ENCODE results near the gene STOML1. TPM values are rescaled to one million over a fixed set of nuclear protein-coding genes. Genes with fewer than 3 reads are reported as not detected.

Gene STOML1
- 11.1 and 12.5 TPM in 2 replicates for total RNA-seq

GRCh38 chr15:73991726-73992593, at the start of gene STOML1:
STOML1 (minus strand) TSS chr15:73992295; CDS start chr15:73992223, 72 bp downstream.

GRCh38 chr15:73994413-73994883, 2.4 kb upstream of the STOML1 start, which contains the start of gene PML:
PML (plus strand) TSS chr15:73994716; CDS start chr15:73994813, 97 bp downstream.

Other genes starting within 250 kb of the STOML1 start
- 2.0 and 5.1 TPM in 2 replicates for gene INSYN1, start 238.9 kb downstream of the STOML1 start, total RNA-seq
- gene TBC1D21, start 118.7 kb downstream of the STOML1 start, total RNA-seq: not detected in 2 replicates
- 55.9 and 65.4 TPM in 2 replicates for gene LOXL1, start 65.8 kb downstream of the STOML1 start, total RNA-seq
- gene PML, start 2.4 kb upstream of the STOML1 start, total RNA-seq: 17.2 and 21.2 TPM in 2 replicates
- gene GOLGA6A, start 90.3 kb upstream of the STOML1 start, total RNA-seq: 0.14 TPM in 1 of 2 replicates, not detected in the other
- under 0.01 and 0.28 TPM in 2 replicates for gene ISLR2, start 138.3 kb upstream of the STOML1 start, total RNA-seq
- 79.9 and 157 TPM in 2 replicates for gene ISLR, start 181.4 kb upstream of the STOML1 start, total RNA-seq
- gene STRA6, start 210.5 kb upstream of the STOML1 start, total RNA-seq: 4.8 and 8.5 TPM in 2 replicates
- 0.14 TPM in 1 of 2 replicates, not detected in the other for gene CCDC33, start 244.0 kb upstream of the STOML1 start, total RNA-seq